GM12865 (cell line): ENCODE results near the gene NCOA3.

Experiments
- DNase-seq: peaks from one replicate; pipeline ENCODE4 v3.0.0; 2010; ENCODE audit warnings: low read depth
- H3K4me3 ChIP-seq: 2 replicates; pipeline ENCODE4 v1.5.1; 2011; ENCODE audit warnings: mild to moderate bottlenecking, low read depth, low read length, control low read depth
- TF ChIP-seq, protein P1 (sequence below): IDR thresholded peaks from 2 replicates; pipeline ENCODE4 v1.5.1; 2011; ENCODE audit warnings: low read length, control low read depth, low read depth, inconsistent platforms; ENCODE audit not compliant: insufficient read depth; ENCODE audit errors: missing control alignments

The NCOA3 gene

DNA sequence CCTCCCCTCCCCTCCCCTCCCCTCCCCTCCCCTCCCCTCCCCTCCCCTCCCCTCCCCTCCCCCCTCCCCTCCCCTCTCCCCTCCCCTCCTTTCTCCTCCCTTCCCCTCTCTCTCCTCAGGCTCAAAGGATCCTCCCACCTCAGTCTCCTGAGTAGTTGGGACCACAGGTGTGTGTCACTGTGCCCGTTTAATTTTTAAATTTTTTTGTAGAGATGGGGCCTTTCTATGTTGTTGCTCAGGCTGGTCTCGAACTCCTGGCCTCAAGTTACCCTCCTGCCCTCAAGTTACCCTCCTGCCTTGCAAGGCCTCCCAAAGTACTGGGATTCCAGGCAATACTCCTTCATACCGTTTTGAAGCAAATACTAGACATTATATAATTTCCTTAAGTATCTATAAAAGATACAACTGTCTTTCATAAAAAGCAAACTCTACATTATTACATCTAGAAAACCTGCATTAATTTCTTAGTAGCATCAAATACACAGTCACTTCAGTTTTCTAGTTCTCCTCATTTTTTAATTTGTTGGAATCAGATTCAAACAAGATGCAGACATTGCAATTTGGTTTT is 39.8 kb downstream of the NCOA3 start:
- no peak for DNase-seq
- no peak overlapping the region for H3K4me3 ChIP-seq
- TF ChIP-seq, protein P1, sequence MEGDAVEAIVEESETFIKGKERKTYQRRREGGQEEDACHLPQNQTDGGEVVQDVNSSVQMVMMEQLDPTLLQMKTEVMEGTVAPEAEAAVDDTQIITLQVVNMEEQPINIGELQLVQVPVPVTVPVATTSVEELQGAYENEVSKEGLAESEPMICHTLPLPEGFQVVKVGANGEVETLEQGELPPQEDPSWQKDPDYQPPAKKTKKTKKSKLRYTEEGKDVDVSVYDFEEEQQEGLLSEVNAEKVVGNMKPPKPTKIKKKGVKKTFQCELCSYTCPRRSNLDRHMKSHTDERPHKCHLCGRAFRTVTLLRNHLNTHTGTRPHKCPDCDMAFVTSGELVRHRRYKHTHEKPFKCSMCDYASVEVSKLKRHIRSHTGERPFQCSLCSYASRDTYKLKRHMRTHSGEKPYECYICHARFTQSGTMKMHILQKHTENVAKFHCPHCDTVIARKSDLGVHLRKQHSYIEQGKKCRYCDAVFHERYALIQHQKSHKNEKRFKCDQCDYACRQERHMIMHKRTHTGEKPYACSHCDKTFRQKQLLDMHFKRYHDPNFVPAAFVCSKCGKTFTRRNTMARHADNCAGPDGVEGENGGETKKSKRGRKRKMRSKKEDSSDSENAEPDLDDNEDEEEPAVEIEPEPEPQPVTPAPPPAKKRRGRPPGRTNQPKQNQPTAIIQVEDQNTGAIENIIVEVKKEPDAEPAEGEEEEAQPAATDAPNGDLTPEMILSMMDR, result no peak

DNA sequence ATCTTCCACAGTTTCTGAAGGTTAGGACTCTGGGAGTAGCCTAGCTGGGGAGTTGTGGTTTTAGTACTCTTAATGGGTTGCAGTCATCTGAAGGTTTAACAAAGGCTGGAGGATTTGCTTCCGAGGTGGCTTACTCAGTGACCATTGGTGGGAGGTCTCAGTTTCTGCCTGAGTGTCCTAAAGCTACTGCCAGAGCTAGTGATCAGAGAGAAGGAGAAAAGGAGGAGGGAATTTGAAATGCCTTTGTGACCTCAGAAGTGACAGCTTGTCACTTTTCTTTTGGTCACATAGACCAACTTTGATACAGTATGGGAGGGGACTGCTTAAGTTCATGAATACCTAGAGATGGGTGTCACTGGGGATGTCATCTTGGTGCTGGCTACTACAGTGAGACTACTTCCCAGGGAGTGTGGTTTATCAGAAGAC is 41.3 kb downstream of the NCOA3 start:
- H3K4me3 ChIP-seq, result no peak overlapping the region
- peak; percentile 27 for DNase-seq
- TF ChIP-seq, protein P1, result no peak

DNA sequence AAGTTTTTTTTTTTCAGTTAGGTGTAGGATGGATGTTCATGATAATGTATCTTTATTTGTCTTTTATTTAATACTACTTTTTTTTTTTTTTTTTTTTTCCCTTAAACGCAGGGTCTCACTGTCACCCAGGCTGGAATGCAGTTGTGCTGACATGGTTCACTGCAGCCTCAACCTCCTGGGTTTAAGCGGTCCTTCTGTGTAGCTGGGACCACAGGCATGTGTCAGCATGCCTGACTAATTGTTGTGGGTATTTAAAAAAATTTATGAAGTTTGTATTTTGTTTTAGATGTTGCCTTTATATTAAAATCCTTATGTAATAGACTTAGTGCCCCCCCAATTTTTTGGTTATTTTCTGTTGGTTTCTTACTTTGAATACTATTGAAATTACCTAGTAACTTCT is 42.6 kb downstream of the NCOA3 start:
- DNase-seq, result peak; percentile 31
- no peak overlapping the region for H3K4me3 ChIP-seq
- TF ChIP-seq, protein P1, result no peak

DNA sequence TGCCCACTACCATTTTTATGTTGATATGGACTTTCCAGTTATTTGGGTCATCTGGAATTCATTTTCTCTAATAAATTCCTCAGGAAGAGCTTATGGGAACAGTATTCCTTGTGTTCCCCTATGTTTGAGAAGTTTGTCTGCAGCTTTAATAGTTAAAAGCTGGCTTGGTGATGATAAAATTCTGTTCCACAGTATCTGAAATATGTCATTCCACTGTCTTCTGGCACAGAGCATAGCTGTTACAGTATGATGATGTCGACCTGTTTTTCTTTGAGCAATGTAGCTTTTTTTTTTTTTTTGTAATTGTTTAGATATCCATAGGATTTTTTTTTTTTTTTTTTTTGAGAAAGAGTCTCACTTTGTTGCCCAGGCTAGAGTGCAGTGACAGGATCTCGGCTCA is 43.2 kb downstream of the NCOA3 start:
- no peak overlapping the region for H3K4me3 ChIP-seq
- TF ChIP-seq, protein P1, result no peak
- no peak for DNase-seq

DNA sequence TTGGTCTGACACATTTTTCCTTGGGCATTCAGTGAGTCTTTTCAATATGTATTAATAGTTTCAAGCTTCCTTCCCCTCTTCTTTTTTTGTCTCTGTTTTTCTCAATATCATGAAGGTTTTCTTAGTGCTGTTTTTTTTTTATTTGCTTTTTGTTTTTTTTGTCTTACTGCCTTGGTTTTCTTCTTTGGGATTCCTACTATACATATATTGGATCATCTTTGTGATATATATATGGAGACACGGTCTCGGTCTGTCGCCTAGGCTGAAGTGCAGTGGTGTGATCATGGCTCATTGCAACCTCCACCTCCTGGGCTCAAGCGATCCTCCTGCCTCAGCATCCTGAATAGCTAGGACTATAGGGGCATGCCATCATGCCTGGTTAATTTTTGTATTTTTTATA is 43.8 kb downstream of the NCOA3 start:
- TF ChIP-seq, protein P1, result no peak
- no peak for DNase-seq
- no peak overlapping the region for H3K4me3 ChIP-seq

DNA sequence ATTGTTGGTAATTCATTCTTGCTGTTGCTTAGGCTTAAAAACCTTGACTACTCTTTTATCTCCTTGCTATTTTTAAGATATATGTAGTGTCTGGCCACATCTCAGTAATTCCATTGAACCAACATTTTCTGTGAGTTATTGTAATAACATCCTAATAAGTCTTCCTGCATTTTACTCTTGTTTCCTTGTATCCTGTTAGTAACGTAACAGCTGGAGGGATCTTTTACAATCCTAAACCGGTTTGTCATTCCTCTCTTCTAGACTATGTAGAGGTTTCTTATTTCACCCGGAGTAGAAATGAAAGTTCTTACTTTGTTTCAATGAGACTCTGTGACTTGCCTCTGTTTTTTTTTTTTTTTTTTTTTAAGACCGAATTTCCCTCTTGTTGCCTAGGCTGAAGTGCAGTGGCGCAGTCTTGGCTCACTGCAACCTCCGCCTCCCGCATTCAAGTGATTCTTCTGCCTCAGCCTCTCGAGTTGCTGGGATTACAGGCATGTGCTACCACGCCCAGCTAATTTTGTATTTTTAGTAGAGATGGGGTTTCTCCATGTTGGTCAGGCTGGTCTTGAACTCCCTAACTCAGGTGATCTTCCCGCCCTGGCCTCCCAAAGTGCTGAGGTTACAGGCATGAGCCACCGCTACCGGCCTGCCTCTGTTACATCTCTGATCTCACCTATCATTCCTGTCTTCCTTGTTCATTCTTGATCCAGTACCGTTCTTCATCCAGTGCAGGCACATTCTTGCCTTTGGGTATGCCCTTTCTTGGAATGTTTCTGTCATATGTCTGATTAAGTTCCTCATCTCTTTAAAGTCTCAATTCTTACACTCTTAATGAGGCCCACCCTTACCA is 44.7 kb downstream of the NCOA3 start:
- TF ChIP-seq, protein P1, result no peak
- no peak overlapping the region for H3K4me3 ChIP-seq
- DNase-seq, result no peak

DNA sequence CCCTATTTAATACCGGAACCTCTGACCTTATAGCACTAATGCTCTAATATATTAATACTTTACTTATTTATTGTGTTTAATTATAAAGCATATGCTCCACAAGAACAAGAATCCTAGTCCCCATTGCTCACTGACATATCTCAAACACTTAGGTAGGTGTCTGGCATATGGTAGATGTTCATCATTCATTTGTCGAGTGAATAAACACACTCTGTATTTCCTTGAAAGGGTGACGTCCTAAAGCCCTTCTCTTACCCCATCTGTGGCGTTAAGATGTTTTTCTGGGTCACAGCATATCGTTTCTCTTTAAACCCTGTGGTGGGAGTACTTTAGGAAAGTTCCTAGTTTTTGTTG is 45.3 kb downstream of the NCOA3 start:
- no peak overlapping the region for H3K4me3 ChIP-seq
- TF ChIP-seq, protein P1, result no peak
- DNase-seq, result no peak
